LNCaP clone FGC (cell line): ENCODE results near the gene B4GALT5.

Experiments
- DNase-seq: peaks from one replicate; pipeline ENCODE4 v3.0.0-alpha.2; 2011; ENCODE audit warnings: low read depth
- H3K4me3 ChIP-seq: 2 replicates; pipeline ENCODE4 v1.5.1; 2011; ENCODE audit warnings: mild to moderate bottlenecking, low read depth, low read length, control low read depth
- TF ChIP-seq, protein P1 (sequence below): IDR thresholded peaks from 2 replicates; pipeline ENCODE4 v1.5.1; 2012; ENCODE audit warnings: mild to moderate bottlenecking; ENCODE audit not compliant: control insufficient read depth, insufficient read depth; ENCODE audit errors: extremely low read depth

Gene B4GALT5

DNA sequence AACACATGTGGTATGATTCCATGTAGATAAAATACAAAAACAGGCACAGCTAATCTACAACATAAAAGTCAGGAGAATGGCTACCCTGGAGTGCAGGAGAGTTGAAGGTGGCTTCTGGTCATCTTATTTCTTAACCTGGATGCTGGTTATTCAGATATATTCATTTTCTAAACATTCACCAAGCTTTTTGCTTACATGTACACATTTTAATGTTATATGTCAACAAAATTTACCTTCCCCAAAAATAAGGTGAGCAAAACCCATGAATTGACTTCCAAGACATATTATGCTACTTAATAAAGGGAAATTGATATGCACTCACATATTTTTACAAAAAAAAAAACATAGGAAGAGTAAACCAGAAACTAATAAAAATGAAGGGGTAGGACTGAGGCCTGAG is 50.6 kb downstream of the B4GALT5 start:
- no peak for DNase-seq
- TF ChIP-seq, protein P1, sequence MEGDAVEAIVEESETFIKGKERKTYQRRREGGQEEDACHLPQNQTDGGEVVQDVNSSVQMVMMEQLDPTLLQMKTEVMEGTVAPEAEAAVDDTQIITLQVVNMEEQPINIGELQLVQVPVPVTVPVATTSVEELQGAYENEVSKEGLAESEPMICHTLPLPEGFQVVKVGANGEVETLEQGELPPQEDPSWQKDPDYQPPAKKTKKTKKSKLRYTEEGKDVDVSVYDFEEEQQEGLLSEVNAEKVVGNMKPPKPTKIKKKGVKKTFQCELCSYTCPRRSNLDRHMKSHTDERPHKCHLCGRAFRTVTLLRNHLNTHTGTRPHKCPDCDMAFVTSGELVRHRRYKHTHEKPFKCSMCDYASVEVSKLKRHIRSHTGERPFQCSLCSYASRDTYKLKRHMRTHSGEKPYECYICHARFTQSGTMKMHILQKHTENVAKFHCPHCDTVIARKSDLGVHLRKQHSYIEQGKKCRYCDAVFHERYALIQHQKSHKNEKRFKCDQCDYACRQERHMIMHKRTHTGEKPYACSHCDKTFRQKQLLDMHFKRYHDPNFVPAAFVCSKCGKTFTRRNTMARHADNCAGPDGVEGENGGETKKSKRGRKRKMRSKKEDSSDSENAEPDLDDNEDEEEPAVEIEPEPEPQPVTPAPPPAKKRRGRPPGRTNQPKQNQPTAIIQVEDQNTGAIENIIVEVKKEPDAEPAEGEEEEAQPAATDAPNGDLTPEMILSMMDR = no peak
- no peak overlapping the region for H3K4me3 ChIP-seq

DNA sequence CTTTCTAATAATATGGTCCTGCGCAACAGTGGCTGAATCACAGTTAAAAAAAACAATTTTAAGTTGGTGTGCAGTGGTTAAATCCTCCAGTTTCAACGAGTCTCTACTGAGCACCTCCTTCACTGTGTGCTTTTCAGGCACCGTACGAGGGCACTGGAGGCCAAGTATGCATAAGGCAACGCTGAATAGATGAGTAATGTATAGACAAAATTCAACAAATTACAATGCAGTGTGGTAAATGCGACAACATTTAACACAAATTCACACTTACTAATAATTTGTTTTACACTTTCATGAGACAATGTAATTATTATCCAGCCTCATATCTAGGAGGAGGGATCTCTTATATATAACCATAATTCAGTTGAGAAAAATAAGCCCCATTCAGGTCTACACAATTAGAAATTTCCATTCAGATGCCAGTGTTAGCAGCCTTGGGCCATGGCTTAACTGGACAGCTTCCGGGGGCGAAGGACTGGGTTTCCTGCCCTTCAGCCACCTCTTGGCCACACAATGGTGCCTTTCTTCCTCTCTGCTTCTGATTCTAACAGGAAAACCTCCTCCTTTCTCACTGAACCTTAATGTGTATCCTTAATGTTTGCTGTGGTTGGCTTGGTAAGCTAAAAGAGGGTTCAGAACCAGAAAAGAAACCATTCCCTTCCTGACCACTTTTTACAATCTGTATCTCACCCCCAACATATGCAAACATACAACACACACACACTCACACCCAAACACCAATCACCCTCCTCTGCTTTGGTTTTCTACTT is 51.9 kb downstream of the B4GALT5 start:
- TF ChIP-seq, protein P1 = no peak
- no peak overlapping the region for H3K4me3 ChIP-seq
- no peak for DNase-seq

DNA sequence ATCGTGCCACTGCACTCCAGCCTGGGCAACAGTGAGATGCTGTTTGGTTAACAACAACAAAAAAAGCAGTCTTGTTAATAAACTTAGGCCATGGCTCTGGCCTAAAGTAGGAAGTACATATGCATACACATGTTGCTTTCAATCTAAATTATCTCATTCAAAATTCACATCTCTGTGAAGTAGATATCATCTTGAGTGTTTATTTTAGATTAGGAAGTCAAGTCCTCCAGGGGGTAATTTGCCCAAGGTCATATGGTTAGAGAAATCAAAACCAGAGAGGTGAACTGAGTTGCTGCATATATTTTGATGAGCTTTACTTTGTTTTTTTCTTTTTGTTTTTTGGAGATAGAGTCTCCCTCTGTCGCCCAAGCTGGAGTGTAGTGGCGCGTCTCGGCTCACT is 52.8 kb downstream of the B4GALT5 start:
- TF ChIP-seq, protein P1 = no peak
- no peak overlapping the region for H3K4me3 ChIP-seq
- DNase-seq = no peak

DNA sequence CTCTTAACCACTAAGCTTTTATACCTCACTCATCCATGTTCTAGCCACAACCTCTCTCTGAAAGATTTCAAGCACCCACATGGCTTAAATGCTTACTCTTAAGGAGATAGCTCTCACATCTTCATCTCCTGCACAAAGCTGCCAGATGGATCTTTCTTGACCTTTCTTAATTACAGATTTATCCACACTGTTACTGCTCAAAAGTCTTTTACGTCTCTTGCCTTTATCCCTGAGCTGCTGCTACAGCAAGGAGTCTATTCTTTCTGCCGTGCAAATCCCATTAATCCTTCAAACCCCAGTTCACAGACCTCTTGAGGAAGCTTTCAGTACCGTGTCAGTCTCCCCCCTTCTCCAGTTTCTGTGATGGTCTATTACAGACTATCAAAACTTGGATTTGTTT is 54.6 kb downstream of the B4GALT5 start:
- H3K4me3 ChIP-seq = no peak overlapping the region
- DNase-seq = no peak
- TF ChIP-seq, protein P1 = no peak

DNA sequence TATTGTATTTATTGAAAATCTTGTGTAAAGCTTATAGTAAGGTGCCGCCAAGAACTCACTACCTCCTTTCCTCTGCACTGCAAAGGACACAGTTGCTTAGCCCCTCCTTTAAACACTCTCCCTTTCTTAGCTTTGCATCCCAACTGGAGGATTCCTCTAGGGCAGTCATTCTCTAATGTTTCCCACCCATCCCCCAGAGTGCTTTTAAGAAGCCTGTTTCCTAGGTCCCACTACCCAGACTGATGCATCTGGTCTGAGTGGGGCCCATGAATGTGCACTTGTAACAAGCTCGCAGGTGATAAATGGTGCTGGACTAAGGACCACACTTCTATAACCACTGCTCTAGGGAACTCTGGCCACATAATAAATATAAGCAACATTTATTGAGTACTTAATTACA is 55.2 kb downstream of the B4GALT5 start:
- TF ChIP-seq, protein P1 = no peak
- no peak for DNase-seq
- no peak overlapping the region for H3K4me3 ChIP-seq

DNA sequence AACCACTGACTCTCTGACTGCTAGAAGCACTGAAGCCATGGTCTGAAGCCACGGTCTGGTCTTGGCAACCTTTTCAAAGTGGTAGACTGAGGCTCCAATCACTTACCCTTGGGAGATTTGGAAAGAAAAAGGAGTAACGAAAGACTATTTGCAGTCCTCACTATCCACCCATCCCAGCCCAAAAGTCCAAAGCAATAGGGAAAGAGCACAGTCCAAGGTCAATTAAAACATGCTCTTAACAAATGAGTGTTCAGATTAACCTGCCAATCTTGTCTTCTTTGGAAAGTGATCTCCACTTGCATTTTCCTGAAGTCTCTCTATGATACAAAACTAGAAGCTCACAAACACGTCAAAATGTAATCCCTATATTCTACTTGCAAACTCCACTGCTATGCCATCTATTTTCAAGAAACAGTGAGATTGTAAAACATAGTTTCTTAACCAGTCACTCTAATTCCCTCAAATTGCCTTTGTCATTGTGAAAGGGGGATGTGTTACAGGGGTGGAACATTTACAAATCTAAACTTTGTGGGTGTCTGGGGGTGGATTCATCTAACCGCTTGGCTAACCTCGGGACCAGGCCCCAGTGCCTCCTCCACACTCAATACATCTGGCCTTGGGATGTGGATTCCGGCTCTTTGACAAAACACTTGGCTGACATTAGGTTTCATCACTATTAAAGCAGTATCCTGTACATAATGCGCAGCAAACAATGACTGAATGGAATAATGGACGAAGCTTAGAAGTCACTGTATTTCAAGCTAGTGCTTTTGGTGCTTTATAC is 56.4 kb downstream of the B4GALT5 start:
- H3K4me3 ChIP-seq = no peak overlapping the region
- DNase-seq = no peak
- TF ChIP-seq, protein P1 = no peak
